ENCODE measurements around the gene CYP11A1.

CYP11A1 gene

DNA sequence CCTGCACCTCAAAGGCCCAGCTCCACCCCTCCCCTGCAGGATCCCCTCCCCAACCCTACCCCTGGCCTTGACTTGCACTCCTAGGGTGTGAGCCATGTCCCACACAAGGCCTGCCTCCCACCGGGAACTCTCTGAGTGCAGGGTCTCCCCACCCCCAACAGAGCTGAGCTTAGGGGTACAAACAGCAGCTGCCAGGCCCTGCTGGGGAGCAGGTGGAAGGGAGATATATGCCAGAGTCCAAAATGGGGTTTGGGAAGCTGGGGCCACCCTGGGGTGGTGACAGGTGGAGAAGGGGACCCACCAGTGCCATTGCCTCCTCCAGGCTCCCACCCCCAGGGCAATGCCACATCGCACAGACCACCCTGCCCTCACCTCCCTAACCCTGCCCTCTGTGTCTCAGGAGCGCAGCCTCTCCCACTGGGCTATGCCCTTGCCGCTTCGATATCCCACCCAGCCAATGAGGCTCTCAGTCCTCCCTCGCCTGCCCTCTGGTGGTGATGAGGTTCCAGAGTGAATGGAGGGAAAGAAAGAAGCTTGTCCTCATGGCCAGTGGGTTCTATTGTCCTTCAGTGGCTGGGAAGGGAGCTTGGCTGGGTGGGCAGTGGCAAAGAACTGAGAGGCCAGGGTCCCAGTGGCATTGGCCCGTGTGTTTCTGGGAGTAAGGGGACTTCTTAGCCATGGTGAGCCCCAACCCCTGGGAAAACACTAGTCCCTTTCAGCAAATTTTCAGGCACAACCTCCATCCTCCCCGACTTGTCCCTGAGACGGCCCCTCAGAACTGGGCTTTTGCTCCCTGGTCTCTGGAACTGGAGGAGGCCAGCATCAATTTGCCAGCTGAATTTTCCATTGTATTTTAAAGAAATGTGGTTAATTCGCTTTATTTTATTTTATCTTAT lies 46.8 kb downstream of the CYP11A1 start:
- no peak for DNase-seq (ENCODE audit: low read depth)

DNA sequence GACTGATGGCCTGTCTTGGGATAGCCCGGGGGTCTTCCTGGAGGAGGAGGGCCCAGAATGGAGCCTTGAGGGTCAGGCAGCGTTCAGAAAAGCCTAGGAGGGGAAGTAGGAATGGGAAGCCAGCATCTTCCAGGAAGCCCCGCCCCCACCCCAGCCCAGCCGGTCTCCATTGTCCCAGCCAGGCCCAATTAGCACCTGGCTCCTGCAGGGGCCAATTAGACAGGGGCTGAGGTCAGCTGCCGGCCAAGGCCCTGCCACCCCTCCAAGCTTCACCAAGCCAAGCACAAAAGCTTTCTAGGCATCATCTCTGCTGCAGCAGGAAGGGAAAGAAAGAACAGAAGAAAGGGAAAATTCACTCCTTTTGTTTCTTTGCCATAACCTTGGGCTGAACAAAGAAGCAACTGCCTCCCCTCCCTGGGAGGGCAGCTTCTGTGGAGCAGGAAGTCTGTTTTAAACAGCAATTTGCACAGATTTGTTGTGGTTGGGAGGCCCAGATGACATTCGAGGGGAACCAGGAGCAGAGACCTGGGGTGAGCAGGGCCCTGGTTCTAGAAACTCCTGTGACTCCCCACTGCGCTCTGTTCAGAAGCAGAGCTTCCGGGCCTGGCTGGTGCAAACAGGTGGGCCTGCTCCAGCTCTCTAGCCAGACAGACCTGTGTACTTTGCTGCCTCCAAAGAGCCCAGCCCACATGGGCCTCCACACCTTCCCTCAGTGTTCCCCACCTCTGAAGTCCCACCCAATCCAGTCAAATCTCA lies 47.7 kb downstream of the CYP11A1 start:
- no peak for DNase-seq (ENCODE audit: low read depth)

DNA sequence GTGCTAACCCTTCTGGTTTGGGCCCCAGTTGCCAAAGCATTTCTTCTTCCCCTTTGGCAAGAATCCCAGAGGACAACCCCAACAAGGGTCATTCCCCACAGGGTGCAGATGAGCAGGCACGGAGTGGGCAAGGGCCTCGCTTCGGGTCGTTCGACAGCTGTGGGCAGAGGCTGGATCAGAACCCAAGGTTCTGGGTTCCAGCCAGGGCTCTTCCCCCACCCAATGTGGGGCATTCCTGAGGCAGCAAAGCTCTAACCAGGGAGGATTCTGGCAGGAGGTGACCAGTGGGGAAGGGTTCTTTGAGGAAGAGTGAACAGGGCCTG lies 48.3 kb downstream of the CYP11A1 start:
- DNase-seq (ENCODE audit: low read depth): no peak

DNA sequence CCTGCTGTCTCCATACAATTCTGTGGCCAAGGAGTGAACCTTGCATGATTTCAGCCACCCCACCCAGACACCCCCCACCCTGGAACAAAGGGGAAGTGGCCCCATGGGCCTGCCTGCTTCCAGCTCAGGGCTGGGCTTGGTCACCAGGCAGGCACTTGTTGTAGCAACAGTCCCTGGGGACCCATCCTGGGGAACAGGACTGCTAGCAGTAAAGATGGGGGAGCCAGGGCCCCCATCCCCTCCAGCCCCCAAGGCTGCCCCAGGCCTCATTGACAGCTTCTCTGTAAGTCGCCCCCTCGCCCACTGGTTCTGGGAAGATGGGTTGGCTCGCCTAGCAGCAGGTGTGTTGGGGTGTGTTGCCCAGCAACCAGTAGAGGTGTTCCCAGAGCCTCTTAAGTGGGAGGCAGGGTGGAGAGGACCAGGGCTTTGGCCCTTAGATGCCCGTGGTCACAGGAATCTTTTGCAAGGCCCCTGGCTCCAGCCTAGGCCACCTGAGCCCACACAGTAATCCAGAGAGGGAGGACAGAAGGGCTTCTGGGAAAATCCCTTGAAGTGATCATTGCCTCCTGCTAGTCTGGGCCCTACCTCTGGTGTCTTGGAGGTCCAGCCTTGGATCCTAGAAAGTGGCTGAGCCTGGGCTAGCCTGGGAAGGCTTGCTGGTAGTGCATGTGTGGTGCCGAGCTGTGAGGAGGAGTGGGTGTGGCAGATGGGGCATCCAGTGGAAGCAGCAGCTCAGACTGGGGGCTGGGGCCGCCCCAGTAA lies 48.9 kb downstream of the CYP11A1 start:
- DNase-seq (ENCODE audit: low read depth): no peak

DNA sequence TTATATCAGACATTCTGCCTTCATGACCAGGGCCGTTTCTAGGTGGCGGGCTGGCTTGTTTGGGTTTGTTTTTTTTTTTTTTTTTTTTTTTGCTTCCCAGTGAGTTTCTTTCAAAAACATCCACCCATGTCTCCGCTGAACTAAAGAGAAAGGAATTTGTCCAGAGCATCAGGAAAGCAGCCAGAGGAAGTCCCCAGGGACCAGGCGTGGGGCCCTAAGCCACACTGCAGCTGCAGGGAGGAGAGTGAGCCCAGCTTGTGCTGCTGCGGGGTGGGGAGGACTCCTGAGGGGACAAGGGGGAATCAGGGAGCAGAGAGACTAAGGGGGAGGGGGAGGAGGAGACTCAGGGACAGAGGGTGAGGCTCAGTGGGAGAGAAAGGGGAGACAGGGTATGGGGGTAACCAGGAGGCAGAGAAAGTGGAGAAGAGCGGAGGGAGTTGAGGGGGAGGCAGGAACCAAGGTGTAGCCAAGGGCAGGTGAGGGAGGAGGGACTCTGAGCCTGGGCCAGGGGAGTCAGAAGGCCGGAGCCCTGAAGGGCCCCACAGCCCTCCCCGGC lies 49.5 kb downstream of the CYP11A1 start:
- DNase-seq (ENCODE audit: low read depth): no peak

DNA sequence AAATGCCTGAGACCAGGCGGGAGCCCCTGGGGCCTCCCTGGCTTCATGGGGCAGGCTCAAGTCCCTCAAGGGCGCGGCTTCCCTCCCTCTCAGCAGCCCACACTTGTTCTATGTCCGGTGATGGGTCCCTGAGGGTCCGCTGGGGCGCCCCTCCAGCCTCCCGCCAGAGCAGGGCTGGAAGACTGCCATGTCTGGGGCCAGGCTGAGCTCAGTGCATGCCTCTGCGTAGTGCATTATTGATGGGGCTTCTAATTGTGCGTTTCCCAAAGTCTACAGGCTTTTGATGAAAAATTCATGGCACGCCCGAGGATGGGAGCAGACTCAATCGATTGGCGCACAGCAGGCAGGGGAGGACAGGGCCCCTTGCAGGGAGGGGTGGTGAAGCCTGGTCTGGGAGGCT lies 51.3 kb downstream of the CYP11A1 start:
- no peak for DNase-seq (ENCODE audit: low read depth)

DNA sequence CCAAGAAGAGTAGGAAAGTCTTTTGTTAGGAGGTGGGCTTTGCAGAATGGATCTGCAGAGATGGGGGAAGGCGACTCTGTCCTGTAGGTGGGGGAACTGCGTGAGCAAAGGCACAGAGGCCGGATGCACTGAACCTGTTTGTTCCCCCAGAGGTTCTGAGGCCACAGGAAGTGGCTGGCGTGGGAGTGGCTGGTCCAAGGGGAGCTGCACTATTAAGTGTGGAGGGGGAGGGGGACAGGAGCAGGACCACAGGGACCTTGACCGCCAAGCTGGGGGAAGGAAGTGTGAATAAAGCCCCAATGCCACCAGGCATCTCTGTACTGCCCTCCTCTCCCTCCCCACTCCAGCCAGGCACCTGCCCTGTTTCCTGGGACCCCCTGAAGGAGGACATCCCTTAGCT lies 51.8 kb downstream of the CYP11A1 start:
- no peak for DNase-seq (ENCODE audit: low read depth)

DNA sequence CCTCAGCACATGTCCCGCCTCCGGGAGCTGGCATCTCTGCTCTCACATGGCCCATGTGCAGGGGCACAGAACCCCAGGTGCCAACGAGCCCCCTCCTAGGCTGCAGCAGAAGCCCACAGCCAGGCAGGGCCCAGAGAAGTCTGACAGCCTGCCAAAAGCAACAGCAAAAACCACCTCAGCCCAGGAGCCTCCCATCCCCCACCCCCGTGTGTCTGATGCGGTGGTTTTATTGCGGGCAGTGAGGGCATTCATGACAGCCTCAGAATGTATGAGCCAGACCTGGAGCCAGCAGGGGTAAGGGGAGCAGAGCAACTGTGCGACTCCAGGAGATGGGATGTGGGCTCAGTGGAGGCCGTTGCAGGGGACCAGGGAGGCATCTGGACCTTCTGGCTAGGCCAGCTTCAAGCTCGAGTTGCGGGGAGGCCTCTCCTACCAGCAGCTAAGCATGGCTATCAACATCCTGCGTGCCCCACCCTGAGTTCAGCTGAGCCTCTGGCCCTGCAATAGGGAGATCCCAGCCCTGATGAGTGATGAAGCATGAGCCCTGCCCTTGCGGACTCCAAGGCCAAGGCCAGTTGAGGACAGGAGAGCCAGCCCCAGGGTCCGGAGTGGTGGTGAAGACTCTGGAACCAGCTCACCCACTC lies 52.5 kb downstream of the CYP11A1 start:
- DNase-seq (ENCODE audit: low read depth): no peak

DNA sequence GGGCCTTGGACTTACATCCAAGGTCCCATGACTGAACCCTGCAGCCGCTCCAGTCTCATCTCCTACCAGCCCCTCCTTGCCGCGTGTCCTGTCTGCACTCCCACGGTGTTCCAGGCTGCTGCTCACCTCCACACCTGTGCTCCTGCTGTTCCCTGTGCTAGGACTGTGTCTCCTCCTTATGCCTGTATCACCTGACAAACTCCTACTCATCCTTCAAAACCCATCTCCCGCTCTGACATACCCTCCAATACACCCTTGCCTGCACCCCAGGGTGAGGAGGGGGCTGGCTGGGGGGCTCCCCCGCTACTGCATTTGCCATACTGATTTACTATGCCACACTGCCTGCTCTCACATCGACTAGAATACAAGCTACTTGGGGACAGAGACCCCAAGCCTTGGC lies 53.6 kb downstream of the CYP11A1 start:
- DNase-seq (ENCODE audit: low read depth): no peak

DNA sequence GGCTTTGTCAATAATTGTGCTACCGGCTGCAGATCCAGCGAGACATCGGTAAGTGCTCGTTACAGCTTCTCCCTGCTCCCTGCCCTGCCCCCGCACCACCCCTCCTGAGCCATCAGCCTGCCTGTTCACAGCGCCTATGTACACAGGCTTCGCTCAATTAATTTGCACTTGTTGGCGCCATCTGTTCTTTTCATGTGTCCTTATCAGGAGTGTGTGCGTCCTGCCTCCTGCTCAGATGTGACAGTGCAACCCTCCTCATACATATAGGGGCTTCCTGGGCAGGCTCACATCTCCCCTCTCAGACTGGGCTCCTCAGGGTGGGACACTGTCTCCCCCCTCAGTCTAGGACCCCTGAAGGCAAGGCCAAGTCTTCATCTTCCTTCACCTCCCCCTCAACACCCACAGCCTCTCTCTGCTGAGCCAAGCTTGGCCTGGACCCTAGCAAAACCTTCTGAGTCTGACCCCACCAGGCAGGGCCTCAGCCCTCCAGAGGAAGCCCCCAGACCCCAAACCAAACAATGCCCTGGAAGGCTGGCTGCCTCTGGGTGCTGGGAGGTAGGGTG lies 54.9 kb downstream of the CYP11A1 start:
- DNase-seq (ENCODE audit: low read depth): no peak

DNA sequence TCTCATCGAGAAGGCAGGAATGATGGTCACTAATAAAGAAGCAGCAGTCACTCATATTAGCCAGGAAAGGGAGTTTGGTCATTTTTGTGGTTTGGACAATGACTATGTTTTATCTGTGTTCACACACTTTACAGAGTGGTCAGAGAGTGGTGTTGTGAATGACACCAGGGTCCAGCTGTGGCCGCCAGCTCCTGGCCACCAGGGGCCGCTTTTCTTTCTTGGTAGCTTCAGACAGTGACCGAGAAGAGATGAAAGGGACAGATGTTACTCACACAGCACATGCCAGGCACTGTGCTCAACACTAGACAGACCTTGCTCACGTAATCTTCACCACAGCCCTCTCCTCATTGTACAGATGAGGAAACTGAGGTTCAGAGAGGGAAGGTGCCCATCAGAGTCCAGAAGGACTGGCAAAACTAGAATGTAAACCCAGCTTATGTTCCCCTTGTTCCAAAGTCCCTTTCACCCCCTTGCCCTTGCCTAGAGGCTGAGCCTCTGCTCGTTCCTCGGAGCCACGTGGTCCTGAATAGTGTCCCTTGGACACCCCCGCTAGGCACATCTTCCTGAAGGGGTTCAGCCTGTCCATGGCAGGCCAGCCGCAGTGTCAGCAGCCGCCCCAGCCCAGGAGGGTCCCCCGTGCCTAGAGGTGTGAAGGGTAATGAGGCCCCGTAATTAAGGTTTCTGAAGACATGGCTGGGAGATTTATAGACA lies 55.6 kb downstream of the CYP11A1 start:
- DNase-seq (ENCODE audit: low read depth): no peak

DNA sequence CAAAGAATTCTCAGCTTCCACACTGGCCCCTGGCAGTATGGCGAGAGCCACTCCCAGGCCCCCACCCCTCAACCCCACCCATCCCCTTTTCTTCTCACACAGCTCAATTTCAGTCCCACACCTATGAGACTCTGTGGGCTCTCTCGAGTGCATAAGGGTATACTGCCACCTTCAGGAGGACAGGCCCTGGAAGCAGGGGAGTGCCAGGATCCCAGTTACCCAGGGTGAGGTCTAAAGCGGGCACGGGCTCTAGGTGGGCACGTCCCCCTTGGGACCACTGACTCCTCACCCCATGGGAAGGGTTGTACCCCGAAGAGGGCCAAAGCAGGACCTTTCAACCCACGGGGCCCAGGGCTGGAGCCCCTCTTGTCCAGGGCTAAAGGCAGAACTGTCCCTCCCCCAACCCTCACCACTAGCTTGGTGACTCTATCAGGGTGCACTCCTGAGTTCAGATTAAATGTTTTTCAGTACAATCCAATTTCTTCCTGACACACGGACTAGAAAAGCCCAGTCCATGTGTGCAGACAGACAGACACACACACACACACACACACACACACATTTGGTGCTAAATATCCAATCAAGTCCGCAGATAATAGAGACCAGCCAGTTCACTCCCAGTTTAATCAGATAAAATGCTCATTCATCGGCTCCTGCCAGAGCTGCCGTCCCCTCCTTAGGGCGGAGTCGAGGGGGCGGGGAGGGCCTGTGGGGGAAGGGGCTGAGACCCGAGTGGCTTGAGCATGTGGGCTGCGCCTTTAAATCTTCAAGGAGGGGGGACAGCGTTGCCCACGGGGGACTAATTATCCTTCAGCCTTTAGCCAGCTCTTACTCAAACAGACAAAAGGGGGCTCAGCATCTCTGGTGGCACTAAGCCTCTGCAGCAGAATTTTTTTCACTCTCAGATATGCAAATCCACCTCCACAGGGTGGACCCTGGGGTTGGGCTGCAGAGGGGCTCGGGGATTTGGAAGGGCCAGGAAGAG lies 59.3 kb downstream of the CYP11A1 start:
- no peak for DNase-seq (ENCODE audit: low read depth)

DNA sequence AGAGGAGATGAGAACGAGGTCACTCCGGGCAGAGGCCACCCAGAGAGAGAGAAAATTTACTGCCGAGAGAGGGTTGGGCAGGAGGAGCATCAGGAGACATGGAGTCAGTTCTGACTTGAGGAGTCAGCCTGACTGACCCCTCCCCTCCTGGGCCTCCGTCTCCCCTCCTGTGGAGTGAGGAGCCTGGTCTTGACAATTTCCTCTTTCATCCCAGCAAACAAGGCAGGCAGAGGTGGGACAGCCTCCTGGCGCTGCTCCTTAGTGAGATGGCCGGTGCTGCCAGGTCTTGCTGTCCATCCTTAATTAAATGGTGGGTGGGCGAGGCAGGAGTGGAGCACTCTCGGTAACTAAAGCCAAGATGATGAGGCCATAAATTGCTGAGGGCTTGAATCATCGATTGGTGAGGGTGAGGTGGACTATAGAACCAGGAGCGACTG lies 60.6 kb downstream of the CYP11A1 start:
- DNase-seq (ENCODE audit: low read depth): no peak

DNA sequence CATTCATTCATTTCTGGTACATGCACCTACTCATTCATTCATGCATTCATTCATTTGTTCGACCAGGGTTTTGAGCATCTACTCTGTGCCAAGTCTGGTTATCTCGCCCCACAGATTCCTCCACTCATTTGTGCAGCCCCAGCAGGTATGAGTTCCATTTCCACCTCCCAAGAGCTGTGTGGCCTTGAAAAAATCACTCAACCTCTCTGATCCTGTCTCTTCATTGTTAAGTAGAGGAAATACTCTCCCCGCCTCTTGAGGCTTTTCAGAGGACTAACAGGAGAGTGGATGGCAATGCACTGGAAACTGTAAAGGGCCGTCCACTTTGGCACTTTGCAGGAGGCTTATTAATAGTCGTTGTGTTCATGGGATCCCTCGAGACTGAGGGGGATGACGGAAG lies 61.8 kb downstream of the CYP11A1 start:
- no peak for DNase-seq (ENCODE audit: low read depth)

DNA sequence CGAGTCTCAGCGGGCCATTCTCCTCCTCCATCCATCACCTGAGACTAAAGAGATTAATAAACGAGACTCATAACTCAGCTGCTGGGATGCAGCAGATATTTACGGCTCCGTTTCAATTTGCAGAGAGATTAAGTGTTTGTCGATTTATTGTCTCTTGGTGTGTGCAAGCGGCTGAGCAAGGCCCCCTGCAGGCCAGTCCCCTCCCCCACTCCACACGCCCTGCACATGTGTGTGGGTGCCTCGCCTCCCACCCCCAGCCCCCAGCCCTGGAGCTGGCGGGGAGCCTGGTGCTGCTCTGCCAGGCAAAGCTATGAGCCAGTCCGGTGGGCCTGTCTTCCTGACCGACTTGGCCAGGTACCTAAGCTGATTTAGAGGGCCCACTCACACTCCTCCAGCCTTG lies 63.0 kb downstream of the CYP11A1 start:
- DNase-seq (ENCODE audit: low read depth): no peak

DNA sequence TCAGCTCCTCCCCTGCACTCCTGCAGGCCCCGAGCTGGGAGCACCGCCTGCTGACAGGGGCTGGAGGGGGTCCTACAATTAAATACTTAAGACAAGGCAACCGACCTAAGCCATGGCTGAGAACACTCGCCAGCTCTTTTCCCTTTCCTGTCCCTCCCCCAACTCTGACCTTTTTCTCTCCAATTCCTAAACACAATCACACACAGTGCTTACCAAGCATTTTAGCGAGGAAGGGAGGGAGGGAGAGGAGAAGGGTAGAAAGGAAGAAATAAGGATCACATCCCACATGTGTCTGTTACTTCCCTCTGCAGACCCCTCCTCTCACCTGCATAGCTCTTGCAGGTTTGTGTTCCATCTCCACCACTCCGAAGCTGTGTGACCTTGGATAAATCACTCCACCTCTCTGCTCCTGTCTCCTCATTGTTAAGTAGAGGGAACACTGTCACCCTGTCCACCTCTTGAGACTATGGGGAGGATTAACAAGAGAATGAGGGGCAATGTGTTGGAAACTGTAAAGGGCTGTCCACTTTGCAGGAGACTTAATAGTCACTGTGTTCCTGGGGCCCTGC lies 63.6 kb downstream of the CYP11A1 start:
- DNase-seq (ENCODE audit: low read depth): no peak

DNA sequence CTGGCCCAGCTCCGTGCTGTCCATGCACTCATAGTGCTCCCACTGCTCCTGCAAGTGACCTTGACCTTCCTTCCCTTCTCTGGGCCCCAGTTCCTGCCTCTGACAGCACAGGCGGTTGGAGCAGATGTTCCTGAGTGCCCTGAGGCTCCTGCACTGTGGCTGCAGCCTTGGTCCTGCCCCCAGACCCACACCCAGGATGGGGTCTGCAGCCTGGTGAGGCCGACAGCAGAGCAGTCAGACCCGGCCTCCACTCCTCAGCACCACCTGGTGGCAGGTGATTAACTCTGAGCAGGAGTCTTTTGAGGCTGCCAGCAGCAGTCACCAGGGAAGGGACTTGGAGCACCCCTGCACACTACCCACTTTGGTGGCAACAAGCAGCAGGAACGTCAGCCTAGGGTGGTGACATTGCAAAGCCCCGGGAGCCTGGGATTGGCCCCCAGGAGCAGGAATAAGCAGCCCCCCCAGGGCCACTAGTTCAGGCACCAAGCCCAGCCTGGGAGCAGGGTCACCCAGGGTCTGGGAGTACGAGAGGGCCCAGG lies 64.6 kb downstream of the CYP11A1 start:
- no peak for DNase-seq (ENCODE audit: low read depth)

DNA sequence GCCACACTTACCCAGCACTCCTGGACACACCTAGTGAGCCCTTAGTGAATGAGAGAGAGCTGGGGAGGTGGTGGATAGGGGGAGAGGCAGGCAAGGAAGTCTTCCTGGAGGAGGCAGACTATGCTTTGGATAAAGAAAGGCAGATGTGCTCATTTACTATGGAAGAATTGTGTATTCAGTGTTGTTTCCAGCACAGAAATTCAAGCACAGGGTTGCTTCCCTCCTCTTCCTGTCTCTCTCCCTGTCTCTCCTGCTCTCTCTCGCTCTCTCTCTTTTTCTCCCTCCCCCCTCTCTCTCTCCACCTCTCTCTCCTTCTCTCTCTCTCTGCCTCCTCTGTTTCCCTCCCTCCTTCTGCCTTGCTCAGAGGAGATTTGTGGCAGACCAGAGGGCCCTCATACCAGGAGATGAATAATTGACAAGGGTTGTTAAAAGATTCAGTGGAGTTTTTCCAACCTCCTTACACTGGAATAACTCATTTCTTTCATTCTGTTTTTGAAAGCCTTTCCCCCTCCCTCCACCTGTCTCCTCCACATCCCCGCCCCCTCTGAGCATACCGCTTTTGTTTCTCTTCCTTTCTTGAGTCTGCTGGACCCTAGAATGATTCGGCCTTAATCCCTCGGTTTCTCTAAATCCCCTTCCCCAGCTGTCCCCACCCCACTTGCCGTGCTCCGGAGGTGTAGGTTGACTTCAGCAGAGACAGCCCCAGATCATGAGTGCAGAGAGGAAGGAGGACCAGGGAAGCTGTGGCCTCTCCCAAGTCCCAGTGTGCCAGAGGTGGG lies 65.7 kb downstream of the CYP11A1 start:
- no peak for DNase-seq (ENCODE audit: low read depth)

All from T-helper 22 cell (primary cell).